ENCODE data around the gene CEMIP2. TPM values are rescaled to one million over a fixed set of nuclear protein-coding genes. Genes with fewer than 3 reads are reported as not detected.

Gene CEMIP2
- total RNA-seq, 1 experiment from 2014 or later = 0.07 TPM

- Histone ChIP-seq H3K79me2 (ENCODE audit: low read length) (no peaks in the 10 kb centered on the region), H4K20me1 (ENCODE audit: insufficient read depth, low read depth, low read length) (no peaks in the 10 kb centered on the region), H3K4me3 (ENCODE audit: low read length) (no peak overlapping the region), H3K9me3 (ENCODE audit: low read length) (no peaks in the 10 kb centered on the region), H3K4me1 (ENCODE audit: low read length) (no peaks in the 10 kb centered on the region), H2AFZ (ENCODE audit: low read length) (no peak overlapping the region), H3K27ac (ENCODE audit: low read length) (no peak overlapping the region), H3K27me3 (ENCODE audit: low read length) (no peaks in the 10 kb centered on the region), H3K9me2 (replicated peaks; ENCODE audit: insufficient read depth, low read length) (no peaks in the 10 kb centered on the region), H3K4me2 (ENCODE audit: low read depth, low read length, poor library complexity, severe bottlenecking) (no peak overlapping the region), H3K36me3 (ENCODE audit: insufficient read depth, low read length) (no peaks in the 10 kb centered on the region), H3K9ac (ENCODE audit: low read length) (no peak overlapping the region)
- DNase-seq = no peak
These were observed 41.6 kb downstream of the CEMIP2 start for GRCh38 chr9:71726723-71727122.

- Histone ChIP-seq H3K27me3 (ENCODE audit: low read length) (no peaks in the 10 kb centered on the region), H4K20me1 (ENCODE audit: insufficient read depth, low read depth, low read length) (no peaks in the 10 kb centered on the region), H3K9me2 (replicated peaks; ENCODE audit: insufficient read depth, low read length) (no peaks in the 10 kb centered on the region), H3K9ac (ENCODE audit: low read length) (no peak overlapping the region), H3K27ac (ENCODE audit: low read length) (no peak overlapping the region), H3K4me2 (ENCODE audit: low read depth, low read length, poor library complexity, severe bottlenecking) (no peak overlapping the region), H3K9me3 (ENCODE audit: low read length) (no peaks in the 10 kb centered on the region), H3K36me3 (ENCODE audit: insufficient read depth, low read length) (no peaks in the 10 kb centered on the region), H3K4me1 (ENCODE audit: low read length) (no peaks in the 10 kb centered on the region), H3K4me3 (ENCODE audit: low read length) (no peak overlapping the region), H2AFZ (ENCODE audit: low read length) (no peak overlapping the region), H3K79me2 (ENCODE audit: low read length) (no peaks in the 10 kb centered on the region)
- no peak for DNase-seq
These were observed 42.5 kb downstream of the CEMIP2 start for GRCh38 chr9:71725590-71726338.

GRCh38 chr9:71721855-71722254 lies 46.5 kb downstream of the CEMIP2 start:
- H3K79me2 ChIP-seq (ENCODE audit: low read length) = no peaks in the 10 kb centered on the region
- no peak overlapping the region for H3K9ac ChIP-seq (ENCODE audit: low read length)
- no peaks in the 10 kb centered on the region for H3K9me3 ChIP-seq (ENCODE audit: low read length)
- no peaks in the 10 kb centered on the region for H3K9me2 ChIP-seq (replicated peaks; ENCODE audit: insufficient read depth, low read length)
- no peak overlapping the region for H3K4me3 ChIP-seq (ENCODE audit: low read length)
- H2AFZ ChIP-seq (ENCODE audit: low read length) = no peak overlapping the region
- H3K36me3 ChIP-seq (ENCODE audit: insufficient read depth, low read length) = no peaks in the 10 kb centered on the region
- no peaks in the 10 kb centered on the region for H3K4me1 ChIP-seq (ENCODE audit: low read length)
- H3K27me3 ChIP-seq (ENCODE audit: low read length) = no peaks in the 10 kb centered on the region
- no peak for DNase-seq
- H3K27ac ChIP-seq (ENCODE audit: low read length) = no peak overlapping the region
- no peak overlapping the region for H3K4me2 ChIP-seq (ENCODE audit: low read depth, low read length, poor library complexity, severe bottlenecking)
- no peaks in the 10 kb centered on the region for H4K20me1 ChIP-seq (ENCODE audit: insufficient read depth, low read depth, low read length)

GRCh38 chr9:71719562-71719961 lies 48.8 kb downstream of the CEMIP2 start:
- DNase-seq = no peak
- Histone ChIP-seq H3K27me3 (ENCODE audit: low read length) (no peaks in the 10 kb centered on the region), H3K4me1 (ENCODE audit: low read length) (no peaks in the 10 kb centered on the region), H3K4me2 (ENCODE audit: low read depth, low read length, poor library complexity, severe bottlenecking) (no peak overlapping the region), H3K9me2 (replicated peaks; ENCODE audit: insufficient read depth, low read length) (no peaks in the 10 kb centered on the region), H3K9ac (ENCODE audit: low read length) (no peak overlapping the region), H3K79me2 (ENCODE audit: low read length) (no peaks in the 10 kb centered on the region), H2AFZ (ENCODE audit: low read length) (no peak overlapping the region), H3K4me3 (ENCODE audit: low read length) (no peak overlapping the region), H4K20me1 (ENCODE audit: insufficient read depth, low read depth, low read length) (no peaks in the 10 kb centered on the region), H3K27ac (ENCODE audit: low read length) (no peak overlapping the region), H3K36me3 (ENCODE audit: insufficient read depth, low read length) (no peaks in the 10 kb centered on the region), H3K9me3 (ENCODE audit: low read length) (no peaks in the 10 kb centered on the region)

GRCh38 chr9:71719088-71719487 lies 49.2 kb downstream of the CEMIP2 start:
- Histone ChIP-seq H3K4me2 (ENCODE audit: low read depth, low read length, poor library complexity, severe bottlenecking) (no peak overlapping the region), H3K9me2 (replicated peaks; ENCODE audit: insufficient read depth, low read length) (no peaks in the 10 kb centered on the region), H2AFZ (ENCODE audit: low read length) (no peak overlapping the region), H3K4me3 (ENCODE audit: low read length) (no peak overlapping the region), H3K79me2 (ENCODE audit: low read length) (no peaks in the 10 kb centered on the region), H3K27ac (ENCODE audit: low read length) (no peak overlapping the region), H3K27me3 (ENCODE audit: low read length) (no peaks in the 10 kb centered on the region), H3K9me3 (ENCODE audit: low read length) (no peaks in the 10 kb centered on the region), H4K20me1 (ENCODE audit: insufficient read depth, low read depth, low read length) (no peaks in the 10 kb centered on the region), H3K36me3 (ENCODE audit: insufficient read depth, low read length) (no peaks in the 10 kb centered on the region), H3K4me1 (ENCODE audit: low read length) (no peaks in the 10 kb centered on the region), H3K9ac (ENCODE audit: low read length) (no peak overlapping the region)
- DNase-seq = no peak

- Histone ChIP-seq H3K27me3 (ENCODE audit: low read length) (no peaks in the 10 kb centered on the region), H3K79me2 (ENCODE audit: low read length) (no peaks in the 10 kb centered on the region), H3K4me3 (ENCODE audit: low read length) (no peak overlapping the region), H3K27ac (ENCODE audit: low read length) (no peak overlapping the region), H3K36me3 (ENCODE audit: insufficient read depth, low read length) (no peaks in the 10 kb centered on the region), H3K4me2 (ENCODE audit: low read depth, low read length, poor library complexity, severe bottlenecking) (no peak overlapping the region), H4K20me1 (ENCODE audit: insufficient read depth, low read depth, low read length) (no peaks in the 10 kb centered on the region), H3K9me3 (ENCODE audit: low read length) (no peaks in the 10 kb centered on the region), H3K4me1 (ENCODE audit: low read length) (no peaks in the 10 kb centered on the region), H3K9me2 (replicated peaks; ENCODE audit: insufficient read depth, low read length) (no peaks in the 10 kb centered on the region), H3K9ac (ENCODE audit: low read length) (no peak overlapping the region), H2AFZ (ENCODE audit: low read length) (no peak overlapping the region)
- DNase-seq = peak; percentile 42
These were observed 52.0 kb downstream of the CEMIP2 start for GRCh38 chr9:71716138-71716909.

- H3K27ac ChIP-seq (ENCODE audit: low read length) = no peak overlapping the region
- no peak overlapping the region for H3K4me3 ChIP-seq (ENCODE audit: low read length)
- H2AFZ ChIP-seq (ENCODE audit: low read length) = no peak overlapping the region
- no peak for DNase-seq
- H3K4me2 ChIP-seq (ENCODE audit: low read depth, low read length, poor library complexity, severe bottlenecking) = no peak overlapping the region
- no peaks in the 10 kb centered on the region for H3K4me1 ChIP-seq (ENCODE audit: low read length)
- no peaks in the 10 kb centered on the region for H3K79me2 ChIP-seq (ENCODE audit: low read length)
- H4K20me1 ChIP-seq (ENCODE audit: insufficient read depth, low read depth, low read length) = no peaks in the 10 kb centered on the region
- H3K27me3 ChIP-seq (ENCODE audit: low read length) = no peaks in the 10 kb centered on the region
- H3K9ac ChIP-seq (ENCODE audit: low read length) = no peak overlapping the region
- no peaks in the 10 kb centered on the region for H3K9me2 ChIP-seq (replicated peaks; ENCODE audit: insufficient read depth, low read length)
- no peaks in the 10 kb centered on the region for H3K9me3 ChIP-seq (ENCODE audit: low read length)
- H3K36me3 ChIP-seq (ENCODE audit: insufficient read depth, low read length) = no peaks in the 10 kb centered on the region
These were observed 57.5 kb downstream of the CEMIP2 start for GRCh38 chr9:71710856-71711255.

- no peak overlapping the region for H3K4me3 ChIP-seq (ENCODE audit: low read length)
- no peaks in the 10 kb centered on the region for H3K79me2 ChIP-seq (ENCODE audit: low read length)
- H3K4me2 ChIP-seq (ENCODE audit: low read depth, low read length, poor library complexity, severe bottlenecking) = no peak overlapping the region
- H3K4me1 ChIP-seq (ENCODE audit: low read length) = no peaks in the 10 kb centered on the region
- no peaks in the 10 kb centered on the region for H3K9me3 ChIP-seq (ENCODE audit: low read length)
- H3K36me3 ChIP-seq (ENCODE audit: insufficient read depth, low read length) = no peaks in the 10 kb centered on the region
- no peak overlapping the region for H3K27ac ChIP-seq (ENCODE audit: low read length)
- no peaks in the 10 kb centered on the region for H3K27me3 ChIP-seq (ENCODE audit: low read length)
- H3K9ac ChIP-seq (ENCODE audit: low read length) = no peak overlapping the region
- no peaks in the 10 kb centered on the region for H4K20me1 ChIP-seq (ENCODE audit: insufficient read depth, low read depth, low read length)
- no peak overlapping the region for H2AFZ ChIP-seq (ENCODE audit: low read length)
- no peak for DNase-seq
- H3K9me2 ChIP-seq (replicated peaks; ENCODE audit: insufficient read depth, low read length) = no peaks in the 10 kb centered on the region
These were observed 58.1 kb downstream of the CEMIP2 start for GRCh38 chr9:71710201-71710600.

Data from Karpas-422 (cell line).